GM12864 (cell line): ENCODE results near the gene LSM7.

Experiments
- DNase-seq: peaks from one replicate; pipeline ENCODE4 v3.0.0-alpha.2; 2011; ENCODE audit warnings: low read depth
- H3K4me3 ChIP-seq: 2 replicates; pipeline ENCODE4 v1.5.1; 2011; ENCODE audit warnings: mild to moderate bottlenecking, low read depth, low read length, control low read depth
- CTCF ChIP-seq: IDR thresholded peaks from 2 replicates; pipeline ENCODE4 v1.5.1; 2011; ENCODE audit warnings: low read depth, mild to moderate bottlenecking, moderate library complexity, low read length, control low read depth, inconsistent platforms; ENCODE audit errors: missing control alignments

LSM7 gene

GRCh38 chr19:2305452-2306280, 22.7 kb downstream of the LSM7 start:
- no peak for DNase-seq
- no peak for TF ChIP-seq CTCF
- H3K4me3 ChIP-seq: no peak overlapping the region

GRCh38 chr19:2303211-2303798, 25.1 kb downstream of the LSM7 start:
- no peak for TF ChIP-seq CTCF
- DNase-seq: no peak
- no peak overlapping the region for H3K4me3 ChIP-seq

GRCh38 chr19:2302319-2303210, 25.8 kb downstream of the LSM7 start:
- no peak for TF ChIP-seq CTCF
- no peak overlapping the region for H3K4me3 ChIP-seq
- no peak for DNase-seq

GRCh38 chr19:2300533-2300932, 27.9 kb downstream of the LSM7 start:
- TF ChIP-seq CTCF: no peak
- H3K4me3 ChIP-seq: no peak overlapping the region
- DNase-seq: no peak

GRCh38 chr19:2296141-2296540, 32.2 kb downstream of the LSM7 start:
- H3K4me3 ChIP-seq: no peak overlapping the region
- TF ChIP-seq CTCF: no peak
- no peak for DNase-seq

- H3K4me3 ChIP-seq: no peak overlapping the region
- TF ChIP-seq CTCF: no peak
- no peak for DNase-seq
Observed at GRCh38 chr19:2294687-2295335, 33.6 kb downstream of the LSM7 start.
